Glutamatergic neuron (in vitro differentiated cells): ENCODE measurements around the gene SNRNP35. TPM values are rescaled to one million over a fixed set of nuclear protein-coding genes. Genes with fewer than 3 reads are reported as not detected.

Experiments
- DNase-seq: peaks from one replicate; pipeline ENCODE4 v3.0.0; 2022
- H3K27ac Mint-ChIP-seq: one replicate; pipeline ENCODE4 v1.8.0; 2020; ENCODE audit warnings: mild to moderate bottlenecking, mixed read lengths, inconsistent platforms; ENCODE audit not compliant: unreplicated experiment
- H3K27me3 Mint-ChIP-seq: one replicate; pipeline ENCODE4 v1.8.0; 2020; ENCODE audit warnings: mild to moderate bottlenecking, moderate library complexity, mixed read lengths, inconsistent platforms; ENCODE audit not compliant: unreplicated experiment
- H3K36me3 Mint-ChIP-seq: one replicate; pipeline ENCODE4 v1.8.0; 2020; ENCODE audit warnings: mild to moderate bottlenecking, mixed read lengths, inconsistent platforms; ENCODE audit not compliant: unreplicated experiment
- H3K4me1 Mint-ChIP-seq: one replicate; pipeline ENCODE4 v1.8.0; 2020; ENCODE audit warnings: mild to moderate bottlenecking, low read depth, mixed read lengths, inconsistent platforms; ENCODE audit not compliant: unreplicated experiment
- H3K4me3 Mint-ChIP-seq: one replicate; pipeline ENCODE4 v1.8.0; 2020; ENCODE audit warnings: mild to moderate bottlenecking, mixed read lengths, inconsistent platforms; ENCODE audit not compliant: unreplicated experiment
- H3K9me3 Mint-ChIP-seq: one replicate; pipeline ENCODE4 v1.8.0; 2020; ENCODE audit warnings: mild to moderate bottlenecking, moderate library complexity, mixed read lengths, inconsistent platforms; ENCODE audit not compliant: unreplicated experiment
- CTCF ChIP-seq: fragments of 200-600 bp; sonication (generic); IDR thresholded peaks from one replicate; pipeline ENCODE4 v1.5.0; 2021; ENCODE audit not compliant: partially characterized antibody, unreplicated experiment
- total RNA-seq: library from RNA; stranded (reverse); fragmentation: NEBNext Ultra II Directional; extraction: Animal tissue kit (Norgen Biotek cat#: 25700); gene quantifications from one replicate; pipeline ENCODE4 v1.2.1, GENCODE V29; 2021; ENCODE audit not compliant: unreplicated experiment

SNRNP35 gene
- total RNA-seq, 1 donor from 2014 or later = 33.1 TPM

DNA sequence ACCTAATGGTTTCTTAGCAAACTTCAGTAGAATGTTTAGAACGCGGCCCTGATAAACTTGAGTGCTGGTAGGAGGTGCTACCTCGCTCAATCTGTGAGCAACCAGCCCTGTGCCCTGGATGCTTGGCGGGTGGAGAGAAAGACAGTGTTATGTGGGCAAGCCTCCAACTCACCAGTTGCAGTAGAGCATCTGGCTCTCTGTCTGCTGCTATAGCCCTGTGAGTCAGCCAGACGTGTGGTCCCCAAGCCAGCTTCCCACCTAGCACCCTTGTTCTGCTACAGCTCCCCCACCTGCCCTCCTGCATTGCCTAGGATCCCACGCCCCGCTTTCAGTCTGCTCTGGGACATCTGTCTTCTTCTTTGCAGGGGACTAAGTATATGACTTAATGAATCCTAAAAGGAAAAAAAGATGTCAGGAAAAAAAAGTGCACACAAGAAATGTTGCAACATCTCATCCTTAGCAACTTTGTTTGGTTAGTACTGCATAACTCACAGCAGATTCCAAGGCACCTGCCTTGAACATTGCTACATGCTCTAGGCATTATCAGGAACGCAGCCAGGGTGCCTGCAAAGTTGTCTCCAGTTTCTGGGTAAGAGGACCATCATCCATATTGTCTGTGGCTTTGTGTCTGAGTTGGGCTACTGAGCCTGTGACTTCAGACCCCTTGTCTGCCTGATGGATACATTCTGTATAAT lies 13.6 kb downstream of the SNRNP35 start:
- H3K27me3 Mint-ChIP-seq = no peaks in the 10 kb centered on the region
- no peaks in the 10 kb centered on the region for H3K9me3 Mint-ChIP-seq
- no peak for TF ChIP-seq CTCF
- no peak overlapping the region for H3K4me3 Mint-ChIP-seq
- DNase-seq = no peak
- no peak overlapping the region for H3K27ac Mint-ChIP-seq
- no peaks in the 10 kb centered on the region for H3K36me3 Mint-ChIP-seq
- H3K4me1 Mint-ChIP-seq = no peaks in the 10 kb centered on the region

DNA sequence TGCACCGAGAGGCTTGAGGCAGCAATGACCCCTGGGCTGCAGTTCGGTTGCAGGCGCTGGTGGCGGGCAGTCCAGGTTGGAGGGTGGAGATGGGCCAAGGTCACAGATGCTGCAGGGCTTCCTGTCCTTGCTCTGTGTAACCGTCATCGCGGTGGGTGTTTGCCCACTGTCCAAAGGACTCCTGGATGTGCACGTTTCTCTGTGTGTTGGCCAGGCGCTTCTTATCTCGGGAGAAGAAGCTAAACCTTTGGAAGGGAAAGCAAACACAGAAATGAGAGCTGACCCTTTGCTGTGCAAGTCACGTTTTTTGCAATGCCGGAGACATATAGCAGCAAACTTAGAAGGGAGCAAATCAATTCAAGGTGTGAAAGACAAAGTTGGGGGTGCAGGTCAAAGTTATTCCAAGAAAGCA lies 14.5 kb downstream of the SNRNP35 start:
- Mint-ChIP-seq H3K27ac (no peak overlapping the region), H3K9me3 (no peaks in the 10 kb centered on the region), H3K4me3 (no peak overlapping the region), H3K4me1 (no peaks in the 10 kb centered on the region), H3K27me3 (no peaks in the 10 kb centered on the region), H3K36me3 (no peaks in the 10 kb centered on the region)
- no peak for TF ChIP-seq CTCF
- no peak for DNase-seq

DNA sequence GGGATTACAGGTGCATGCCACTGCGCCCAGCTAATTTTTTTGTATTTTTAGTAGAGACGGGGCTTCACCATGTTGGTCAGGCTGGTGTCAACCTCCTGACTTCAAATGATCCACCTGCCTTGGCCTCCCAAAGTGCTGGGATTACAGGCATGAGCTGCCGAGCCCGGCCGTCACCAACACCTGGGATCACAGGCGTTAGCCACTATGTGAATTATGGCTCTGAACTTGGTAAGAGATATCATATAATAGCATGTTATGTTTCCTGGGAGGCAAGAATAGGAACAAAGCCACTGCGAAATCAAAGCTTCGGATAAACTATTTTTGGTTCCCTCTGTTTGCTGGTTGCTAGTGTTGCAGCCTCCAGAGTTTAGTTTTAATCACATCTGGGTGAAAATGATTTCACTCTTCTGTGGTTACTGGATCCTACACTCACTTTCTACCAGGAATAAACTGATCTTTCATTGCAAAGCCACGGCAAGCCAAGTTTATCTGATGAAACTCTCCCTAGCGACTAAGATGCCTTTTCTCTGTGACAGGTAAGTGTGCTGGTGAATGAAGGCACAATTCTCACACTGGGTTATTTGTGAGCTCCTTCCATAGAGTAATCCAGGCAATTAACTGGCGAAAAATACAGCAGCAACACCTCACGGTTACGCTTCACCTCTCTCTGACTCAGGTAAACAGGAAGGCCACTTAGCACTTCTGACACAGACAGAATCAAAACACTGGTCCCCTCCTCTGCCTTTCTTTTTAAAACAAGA lies 16.7 kb downstream of the SNRNP35 start:
- DNase-seq = no peak
- no peaks in the 10 kb centered on the region for H3K36me3 Mint-ChIP-seq
- H3K9me3 Mint-ChIP-seq = no peaks in the 10 kb centered on the region
- no peaks in the 10 kb centered on the region for H3K4me1 Mint-ChIP-seq
- TF ChIP-seq CTCF = no peak
- H3K4me3 Mint-ChIP-seq = no peak overlapping the region
- H3K27ac Mint-ChIP-seq = no peak overlapping the region
- no peaks in the 10 kb centered on the region for H3K27me3 Mint-ChIP-seq

GRCh38 chr12:123475246-123475703 lies 17.3 kb downstream of the SNRNP35 start:
- TF ChIP-seq CTCF = no peak
- Mint-ChIP-seq H3K4me1 (no peaks in the 10 kb centered on the region), H3K36me3 (no peaks in the 10 kb centered on the region), H3K4me3 (no peak overlapping the region), H3K27me3 (no peaks in the 10 kb centered on the region), H3K9me3 (no peaks in the 10 kb centered on the region), H3K27ac (no peak overlapping the region)
- no peak for DNase-seq

DNA sequence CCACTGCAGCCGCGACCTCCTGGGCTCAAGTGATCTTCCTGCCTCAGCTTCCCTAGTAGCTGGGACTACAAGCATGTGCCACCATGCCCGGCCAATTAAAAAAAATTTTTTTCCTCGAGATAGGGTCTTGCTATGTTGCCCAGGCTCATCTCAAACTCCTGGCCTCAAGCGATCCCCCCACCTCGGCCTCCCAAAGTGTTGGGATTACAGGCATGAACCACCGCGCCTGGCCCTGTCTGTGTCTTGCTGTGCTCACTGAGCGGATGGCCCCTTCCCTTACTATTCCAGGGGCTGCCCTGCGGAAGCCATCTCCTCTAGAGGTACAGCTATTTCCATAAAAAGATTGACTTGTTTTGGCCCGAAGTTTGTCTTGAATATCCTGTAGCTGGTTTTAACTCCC lies 20.1 kb downstream of the SNRNP35 start:
- no peaks in the 10 kb centered on the region for H3K27me3 Mint-ChIP-seq
- H3K9me3 Mint-ChIP-seq = no peaks in the 10 kb centered on the region
- no peaks in the 10 kb centered on the region for H3K36me3 Mint-ChIP-seq
- H3K27ac Mint-ChIP-seq = no peak overlapping the region
- no peak overlapping the region for H3K4me3 Mint-ChIP-seq
- no peak for TF ChIP-seq CTCF
- H3K4me1 Mint-ChIP-seq = no peaks in the 10 kb centered on the region
- no peak for DNase-seq
